NT2/D1 (cell line): ENCODE measurements around the gene PSG7.
"Not testable (repeated sequence)": the region's sequence is repeated elsewhere in the genome, so short reads cannot be mapped to it uniquely, and the experiment has no call there.

Experiments used
- SUZ12 ChIP-seq: IDR thresholded peaks from 2 replicates; pipeline ENCODE4 v1.6.1; 2011; ENCODE audit not compliant: insufficient read length, insufficient read depth; ENCODE audit errors: extremely low read depth
- YY1 ChIP-seq: IDR thresholded peaks from 2 replicates; pipeline ENCODE4 v1.6.1; 2011; ENCODE audit not compliant: insufficient read length, insufficient read depth

GRCh38 chr19:42911731-42912130 is 25.3 kb downstream of the PSG7 start:
- TF ChIP-seq YY1, SUZ12: not testable (repeated sequence)
